ENCODE data around the gene UNC13C.

UNC13C gene

DNA sequence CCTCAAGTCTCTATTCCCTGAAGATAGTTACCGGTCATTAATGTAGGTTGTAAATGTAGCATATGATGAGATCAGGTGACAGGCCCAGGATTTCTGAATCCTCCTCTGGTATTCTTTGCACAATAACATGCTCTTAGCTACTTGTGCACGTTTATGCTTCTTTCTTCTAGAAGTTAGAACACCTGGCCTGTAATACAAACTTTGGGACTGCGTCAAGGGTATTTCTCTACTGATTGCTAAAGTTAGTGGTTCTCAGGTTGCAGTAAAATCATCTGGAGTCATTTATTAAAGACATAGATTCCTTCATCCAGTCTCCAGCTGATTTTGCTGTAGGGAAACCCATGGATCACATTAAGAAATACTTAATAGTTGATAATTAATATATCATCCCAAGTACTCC lies 48.0 kb downstream of the UNC13C start:
- TF ChIP-seq CTCF (IDR thresholded peaks at IDR 0.05; ENCODE audit: insufficient read depth, low read length), result no peak
- TF ChIP-seq SPI1 (IDR thresholded peaks at IDR 0.05; ENCODE audit: borderline replicate concordance, low read depth), result no peak
- TF ChIP-seq, protein P1, sequence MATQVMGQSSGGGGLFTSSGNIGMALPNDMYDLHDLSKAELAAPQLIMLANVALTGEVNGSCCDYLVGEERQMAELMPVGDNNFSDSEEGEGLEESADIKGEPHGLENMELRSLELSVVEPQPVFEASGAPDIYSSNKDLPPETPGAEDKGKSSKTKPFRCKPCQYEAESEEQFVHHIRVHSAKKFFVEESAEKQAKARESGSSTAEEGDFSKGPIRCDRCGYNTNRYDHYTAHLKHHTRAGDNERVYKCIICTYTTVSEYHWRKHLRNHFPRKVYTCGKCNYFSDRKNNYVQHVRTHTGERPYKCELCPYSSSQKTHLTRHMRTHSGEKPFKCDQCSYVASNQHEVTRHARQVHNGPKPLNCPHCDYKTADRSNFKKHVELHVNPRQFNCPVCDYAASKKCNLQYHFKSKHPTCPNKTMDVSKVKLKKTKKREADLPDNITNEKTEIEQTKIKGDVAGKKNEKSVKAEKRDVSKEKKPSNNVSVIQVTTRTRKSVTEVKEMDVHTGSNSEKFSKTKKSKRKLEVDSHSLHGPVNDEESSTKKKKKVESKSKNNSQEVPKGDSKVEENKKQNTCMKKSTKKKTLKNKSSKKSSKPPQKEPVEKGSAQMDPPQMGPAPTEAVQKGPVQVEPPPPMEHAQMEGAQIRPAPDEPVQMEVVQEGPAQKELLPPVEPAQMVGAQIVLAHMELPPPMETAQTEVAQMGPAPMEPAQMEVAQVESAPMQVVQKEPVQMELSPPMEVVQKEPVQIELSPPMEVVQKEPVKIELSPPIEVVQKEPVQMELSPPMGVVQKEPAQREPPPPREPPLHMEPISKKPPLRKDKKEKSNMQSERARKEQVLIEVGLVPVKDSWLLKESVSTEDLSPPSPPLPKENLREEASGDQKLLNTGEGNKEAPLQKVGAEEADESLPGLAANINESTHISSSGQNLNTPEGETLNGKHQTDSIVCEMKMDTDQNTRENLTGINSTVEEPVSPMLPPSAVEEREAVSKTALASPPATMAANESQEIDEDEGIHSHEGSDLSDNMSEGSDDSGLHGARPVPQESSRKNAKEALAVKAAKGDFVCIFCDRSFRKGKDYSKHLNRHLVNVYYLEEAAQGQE (IDR thresholded peaks at IDR 0.05; ENCODE audit: insufficient replicate concordance, low read depth), result no peak
- TF ChIP-seq POLR2AphosphoS5 (IDR thresholded peaks at IDR 0.05; ENCODE audit: low read depth), result no peak
- TF ChIP-seq GABPA (IDR thresholded peaks at IDR 0.05; ENCODE audit: low read depth), result no peak
- Histone ChIP-seq H3K27me3 (ENCODE audit: insufficient read depth, poor library complexity, severe bottlenecking) (no peaks in the 10 kb centered on the region), H3K4me3 (replicated peaks; ENCODE audit: insufficient read depth, low read length) (no peak overlapping the region), H3K27ac (replicated peaks) (no peak overlapping the region)
- no peak for DNase-seq (ENCODE audit: low read depth in 1 of 2, low spot score in 1 of 2)

DNA sequence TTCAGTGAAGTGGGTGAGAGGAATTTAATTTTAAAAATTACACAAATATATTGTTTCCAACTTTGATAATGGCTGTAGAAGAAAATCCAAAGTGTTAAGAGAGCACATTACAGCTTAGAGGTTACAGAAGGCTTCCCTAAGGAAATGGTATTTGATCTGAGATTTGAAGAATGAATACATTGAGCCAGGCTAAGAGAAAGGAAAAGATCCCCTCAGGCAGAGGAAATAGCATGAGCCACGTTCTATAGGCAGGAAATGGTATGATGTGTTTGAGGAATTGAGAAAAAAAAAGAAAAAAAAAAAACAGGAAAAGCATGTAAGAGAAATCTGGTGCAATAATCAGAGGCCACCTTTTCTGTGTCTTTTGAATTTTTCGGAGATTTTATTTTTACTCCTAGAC lies 48.6 kb downstream of the UNC13C start:
- TF ChIP-seq GABPA (IDR thresholded peaks at IDR 0.05; ENCODE audit: low read depth) (no peak), SPI1 (IDR thresholded peaks at IDR 0.05; ENCODE audit: borderline replicate concordance, low read depth) (no peak), CTCF (IDR thresholded peaks at IDR 0.05; ENCODE audit: insufficient read depth, low read length) (no peak), POLR2AphosphoS5 (IDR thresholded peaks at IDR 0.05; ENCODE audit: low read depth) (no peak)
- TF ChIP-seq, protein P1 (IDR thresholded peaks at IDR 0.05; ENCODE audit: insufficient replicate concordance, low read depth), result no peak
- Histone ChIP-seq H3K4me3 (replicated peaks; ENCODE audit: insufficient read depth, low read length) (no peak overlapping the region), H3K27ac (replicated peaks) (no peak overlapping the region), H3K27me3 (ENCODE audit: insufficient read depth, poor library complexity, severe bottlenecking) (no peaks in the 10 kb centered on the region)
- no peak for DNase-seq (ENCODE audit: low read depth in 1 of 2, low spot score in 1 of 2)

DNA sequence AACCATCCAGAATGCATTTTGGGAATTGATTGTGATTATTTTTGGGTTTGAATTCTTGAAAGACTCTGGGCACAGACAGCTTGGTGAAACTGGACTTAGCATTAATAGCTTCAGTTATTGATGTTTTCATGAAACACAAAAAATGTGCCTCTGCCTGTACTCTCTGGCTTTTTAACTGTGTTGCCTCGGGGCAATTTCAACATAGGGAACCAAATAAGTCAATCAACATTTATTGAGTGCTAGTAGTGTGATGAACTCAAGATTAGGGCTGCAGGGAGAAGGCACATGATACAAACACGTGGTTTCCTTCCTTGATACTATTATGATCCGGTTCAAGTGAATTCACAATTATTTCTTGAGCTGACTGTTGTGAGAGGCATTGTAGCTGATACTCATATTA lies 50.8 kb downstream of the UNC13C start:
- TF ChIP-seq, protein P1 (IDR thresholded peaks at IDR 0.05; ENCODE audit: insufficient replicate concordance, low read depth), result no peak
- no peak for TF ChIP-seq GABPA (IDR thresholded peaks at IDR 0.05; ENCODE audit: low read depth)
- TF ChIP-seq POLR2AphosphoS5 (IDR thresholded peaks at IDR 0.05; ENCODE audit: low read depth), result no peak
- no peak for TF ChIP-seq SPI1 (IDR thresholded peaks at IDR 0.05; ENCODE audit: borderline replicate concordance, low read depth)
- no peak for TF ChIP-seq CTCF (IDR thresholded peaks at IDR 0.05; ENCODE audit: insufficient read depth, low read length)
- Histone ChIP-seq H3K27me3 (ENCODE audit: insufficient read depth, poor library complexity, severe bottlenecking) (no peaks in the 10 kb centered on the region), H3K27ac (replicated peaks) (no peak overlapping the region), H3K4me3 (replicated peaks; ENCODE audit: insufficient read depth, low read length) (no peak overlapping the region)
- DNase-seq (ENCODE audit: low read depth in 1 of 2, low spot score in 1 of 2), result no peak
